Keratinocyte (primary cell): ENCODE measurements around the gene ENTPD2. TPM values are rescaled to one million over a fixed set of nuclear protein-coding genes. Genes with fewer than 3 reads are reported as not detected.

Experiments used
- DNase-seq: peaks from one replicate; pipeline ENCODE4 v3.0.0-alpha.2; 2011; ENCODE audit warnings: low read depth, missing footprints, low spot score
- FAIRE-seq: peaks from 2 replicates; lab custom pipeline; 2011; peaks lifted over from hg19 to GRCh38; lab: Jason Lieb, UNC
- H2AFZ ChIP-seq: 2 replicates; pipeline ENCODE4 v1.6.0; 2012; ENCODE audit warnings: low read length, control low read depth, inconsistent platforms; ENCODE audit not compliant: control insufficient read depth
- H3K27ac ChIP-seq: 2 replicates; pipeline ENCODE4 v1.5.1; 2011; ENCODE audit warnings: low read length; ENCODE audit not compliant: control insufficient read depth, insufficient read depth
- H3K27me3 ChIP-seq: 3 replicates; pipeline ENCODE4 v1.6.0; 2011; ENCODE audit warnings: low read length; ENCODE audit not compliant: control insufficient read depth, insufficient read depth; ENCODE audit errors: extremely low read depth
- H3K36me3 ChIP-seq, 2 experiments: 2 replicates in 1 of 2; 3 replicates in 1 of 2; pipeline ENCODE4 v1.5.1; 2011; ENCODE audit warnings: low read length in 2 of 2, mild to moderate bottlenecking in 1 of 2; ENCODE audit not compliant: control insufficient read depth in 2 of 2, insufficient read depth in 2 of 2; ENCODE audit errors: extremely low read depth in 1 of 2
- H3K4me1 ChIP-seq: 3 replicates; pipeline ENCODE4 v1.5.1; 2011; ENCODE audit warnings: low read length; ENCODE audit not compliant: control insufficient read depth, insufficient read depth; ENCODE audit errors: extremely low read depth
- H3K4me2 ChIP-seq: 3 replicates; pipeline ENCODE4 v1.6.0; 2011; ENCODE audit warnings: low read depth, low read length; ENCODE audit not compliant: control insufficient read depth, insufficient read depth; ENCODE audit errors: extremely low read depth
- H3K4me3 ChIP-seq, 3 experiments: fragments of 200-600 bp in 1 of 3; sonication (generic) in 1 of 3; 2 replicates in 2 of 3; 3 replicates in 1 of 3; pipeline ENCODE4 v1.5.1; 2011 to 2016; ENCODE audit warnings: low read length in 3 of 3, mild to moderate bottlenecking in 3 of 3, control low read depth in 2 of 3, inconsistent platforms in 1 of 3, low read depth in 1 of 3, mixed read lengths in 1 of 3, mixed run types in 1 of 3, moderate library complexity in 1 of 3; ENCODE audit not compliant: control insufficient read depth in 2 of 3, insufficient read depth in 2 of 3; ENCODE audit errors: extremely low read depth in 1 of 3
- H3K79me2 ChIP-seq: 2 replicates; pipeline ENCODE4 v1.6.0; 2012; ENCODE audit warnings: low read length; ENCODE audit not compliant: control insufficient read depth, insufficient read depth
- H3K9ac ChIP-seq: 3 replicates; pipeline ENCODE4 v1.6.0; 2011; ENCODE audit warnings: low read length; ENCODE audit not compliant: control insufficient read depth, insufficient read depth; ENCODE audit errors: extremely low read depth
- H3K9me1 ChIP-seq: 3 replicates; pipeline ENCODE4 v1.6.0; 2011; ENCODE audit warnings: low read length; ENCODE audit not compliant: control insufficient read depth, insufficient read depth; ENCODE audit errors: extremely low read depth
- H3K9me3 ChIP-seq: 2 replicates; pipeline ENCODE4 v1.5.1; 2012; ENCODE audit warnings: low read depth, low read length; ENCODE audit not compliant: control insufficient read depth
- H4K20me1 ChIP-seq: 3 replicates; pipeline ENCODE4 v1.6.0; 2011; ENCODE audit warnings: low read length; ENCODE audit not compliant: control insufficient read depth, insufficient read depth; ENCODE audit errors: extremely low read depth
- EZH2 ChIP-seq: IDR thresholded peaks from one replicate; pipeline ENCODE4 v1.6.1; 2012; ENCODE audit warnings: inconsistent platforms, mild to moderate bottlenecking, low read length, moderate library complexity
- dilution Hi-C: fragments of 300-500 bp; cut with MboI; formaldehyde crosslinking; loops from one replicate; pipeline ENCODE4 v1.7.0; 2020; ENCODE audit warnings: low sequenced_read_pairs; ENCODE audit not compliant: extremely low pct_ligation_motif_present
- polyA plus RNA-seq, 5 experiments: library from polyadenylated mRNA; depleted of rRNA in 3 of 5; stranded (reverse) in 3 of 5; stranded (forward) in 1 of 5; unstranded in 1 of 5; fragments of >200 nt; gene quantifications; 1 replicate in 1 of 5; 2 replicates in 3 of 5; 3 replicates in 1 of 5; pipeline versions ENCODE4 v1.2.1 to v1.2.3, GENCODE V29; 2011 to 2012; ENCODE audit warnings: missing spikeins in 2 of 5, low read depth in 1 of 5, low replicate concordance in 1 of 5
- TF ChIP-seq, protein P1 (sequence below), 3 experiments: IDR thresholded peaks in 1 of 3; conservative IDR thresholded peaks in 1 of 3; optimal IDR thresholded peaks in 1 of 3; 2 replicates in 2 of 3; 3 replicates in 1 of 3; pipeline versions ENCODE3 to v1.5.1; 2011; ENCODE audit warnings: low read length in 3 of 3, mild to moderate bottlenecking in 3 of 3, moderate library complexity in 2 of 3, control low read depth in 1 of 3, inconsistent platforms in 1 of 3; ENCODE audit not compliant: insufficient read depth in 2 of 3; ENCODE audit errors: extremely low read depth in 1 of 3

ENTPD2 gene
- polyA plus RNA-seq, 1 donor (not counting 4 experiments of a cell fraction or from before 2014, with no cell fraction given): 0.52 TPM

DNA sequence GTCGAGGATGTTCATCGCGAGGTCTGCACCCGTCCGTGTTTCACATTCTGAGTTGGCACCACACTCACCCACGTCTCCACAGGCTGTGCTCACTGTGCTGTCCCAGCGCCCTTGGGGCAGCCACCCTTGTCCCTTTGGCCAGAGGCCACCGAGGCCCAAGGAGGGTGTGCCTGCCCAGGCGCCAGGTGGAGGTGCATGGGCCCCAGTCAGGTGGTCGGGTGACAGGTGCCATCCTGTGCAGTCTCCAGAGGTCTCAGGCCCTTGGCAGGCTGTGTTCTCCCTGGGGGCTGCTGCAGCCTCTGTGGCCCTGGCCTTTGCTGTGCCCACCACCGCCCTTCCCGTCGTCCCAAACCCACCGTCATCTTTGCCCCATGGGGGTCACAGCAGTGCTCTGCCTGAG lies 45.4 kb upstream of the ENTPD2 start:
- FAIRE-seq (no peak), DNase-seq (no peak)
- no peak overlapping the region for H3K9ac ChIP-seq
- H3K4me3 ChIP-seq: no peak overlapping the region
- no peak for TF ChIP-seq EZH2
- TF ChIP-seq, protein P1, sequence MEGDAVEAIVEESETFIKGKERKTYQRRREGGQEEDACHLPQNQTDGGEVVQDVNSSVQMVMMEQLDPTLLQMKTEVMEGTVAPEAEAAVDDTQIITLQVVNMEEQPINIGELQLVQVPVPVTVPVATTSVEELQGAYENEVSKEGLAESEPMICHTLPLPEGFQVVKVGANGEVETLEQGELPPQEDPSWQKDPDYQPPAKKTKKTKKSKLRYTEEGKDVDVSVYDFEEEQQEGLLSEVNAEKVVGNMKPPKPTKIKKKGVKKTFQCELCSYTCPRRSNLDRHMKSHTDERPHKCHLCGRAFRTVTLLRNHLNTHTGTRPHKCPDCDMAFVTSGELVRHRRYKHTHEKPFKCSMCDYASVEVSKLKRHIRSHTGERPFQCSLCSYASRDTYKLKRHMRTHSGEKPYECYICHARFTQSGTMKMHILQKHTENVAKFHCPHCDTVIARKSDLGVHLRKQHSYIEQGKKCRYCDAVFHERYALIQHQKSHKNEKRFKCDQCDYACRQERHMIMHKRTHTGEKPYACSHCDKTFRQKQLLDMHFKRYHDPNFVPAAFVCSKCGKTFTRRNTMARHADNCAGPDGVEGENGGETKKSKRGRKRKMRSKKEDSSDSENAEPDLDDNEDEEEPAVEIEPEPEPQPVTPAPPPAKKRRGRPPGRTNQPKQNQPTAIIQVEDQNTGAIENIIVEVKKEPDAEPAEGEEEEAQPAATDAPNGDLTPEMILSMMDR (optimal IDR thresholded peaks at IDR 0.05 in 1 of 3, IDR thresholded peaks at IDR 0.05 in 1 of 3, conservative IDR thresholded peaks at IDR 0.05 in 1 of 3; ENCODE audit: extremely low read depth in 1 of 3, insufficient read depth in 2 of 3, low read length in 3 of 3): no peak
- dilution Hi-C loops: no loop called here
- H3K36me3 ChIP-seq: peaks cover 34 to 53% of the 10 kb centered on the region in 2 experiments
- no peaks in the 10 kb centered on the region for H3K27me3 ChIP-seq
- no peak overlapping the region for H3K27ac ChIP-seq
- no peak overlapping the region for H3K4me2 ChIP-seq
- peaks cover 17% of the 10 kb centered on the region for H3K9me3 ChIP-seq
- no peaks in the 10 kb centered on the region for H3K9me1 ChIP-seq
- H3K4me1 ChIP-seq: no peaks in the 10 kb centered on the region
- no peak overlapping the region for H2AFZ ChIP-seq
- peaks cover 4% of the 10 kb centered on the region for H3K79me2 ChIP-seq
- H4K20me1 ChIP-seq: no peaks in the 10 kb centered on the region

DNA sequence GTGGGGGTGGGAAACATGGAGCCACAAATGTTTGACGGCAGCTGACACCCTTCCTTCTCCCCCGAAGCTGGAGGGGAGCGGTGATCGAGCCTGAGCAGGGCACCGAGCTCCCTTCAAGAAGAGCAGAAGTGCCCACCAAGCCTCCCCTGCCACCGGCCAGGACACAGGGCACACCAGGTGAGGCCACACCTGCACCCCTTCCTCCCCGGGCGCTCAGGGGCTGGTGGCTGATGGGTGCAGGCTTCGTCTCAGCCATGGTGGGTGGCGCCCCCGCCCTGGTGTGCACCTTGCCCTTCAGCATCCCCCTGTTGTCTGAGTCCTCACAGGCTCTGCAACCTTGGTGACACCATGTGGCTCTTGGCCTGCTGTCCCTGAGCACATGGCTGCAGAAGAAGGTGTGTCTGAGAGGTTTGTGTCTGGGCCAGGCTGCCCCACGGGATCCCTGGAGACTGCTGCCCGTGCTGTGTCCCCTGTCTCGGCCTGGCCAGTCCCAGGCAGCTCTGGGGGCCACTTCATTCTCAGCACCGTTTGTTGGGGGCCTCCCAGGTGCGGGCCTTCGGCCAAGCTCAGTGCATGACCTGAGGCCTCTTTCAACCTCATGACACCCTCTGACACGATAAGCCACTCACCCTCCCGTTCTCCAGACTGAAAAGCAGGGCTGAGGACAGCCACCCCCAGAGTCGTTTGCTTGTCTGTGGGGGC lies 44.1 kb upstream of the ENTPD2 start:
- H3K27me3 ChIP-seq: no peaks in the 10 kb centered on the region
- no peak overlapping the region for H2AFZ ChIP-seq
- H4K20me1 ChIP-seq: no peaks in the 10 kb centered on the region
- no peak overlapping the region for H3K9ac ChIP-seq
- H3K79me2 ChIP-seq: peaks cover 2% of the 10 kb centered on the region
- H3K4me1 ChIP-seq: no peaks in the 10 kb centered on the region
- no peak for DNase-seq
- no peak overlapping the region for H3K27ac ChIP-seq
- dilution Hi-C loops: no loop called here
- H3K9me1 ChIP-seq: no peaks in the 10 kb centered on the region
- H3K36me3 ChIP-seq: peaks cover 30 to 42% of the 10 kb centered on the region in 2 experiments
- TF ChIP-seq, protein P1 (optimal IDR thresholded peaks at IDR 0.05 in 1 of 3, IDR thresholded peaks at IDR 0.05 in 1 of 3, conservative IDR thresholded peaks at IDR 0.05 in 1 of 3; ENCODE audit: extremely low read depth in 1 of 3, insufficient read depth in 2 of 3, low read length in 3 of 3): no peak
- TF ChIP-seq EZH2: no peak
- H3K4me3 ChIP-seq: no peak overlapping the region
- peaks cover 12% of the 10 kb centered on the region for H3K9me3 ChIP-seq
- FAIRE-seq: no peak
- H3K4me2 ChIP-seq: no peak overlapping the region
